Fibroblast of gingiva (primary cell): ENCODE data around the gene LEPROT.

Source experiments
- DNase-seq: peaks from one replicate; pipeline ENCODE4 v3.0.0-alpha.2; 2011; ENCODE audit warnings: low read depth

Gene LEPROT

GRCh38 chr1:65412256-65412983 lies 8.0 kb upstream of the LEPROT start:
- DNase-seq: no peak

GRCh38 chr1:65412984-65413375 lies 7.5 kb upstream of the LEPROT start:
- DNase-seq: no peak

GRCh38 chr1:65414538-65414937 lies 5.9 kb upstream of the LEPROT start:
- no peak for DNase-seq

GRCh38 chr1:65416767-65417166 lies 3.7 kb upstream of the LEPROT start:
- no peak for DNase-seq

GRCh38 chr1:65417729-65418128 lies 2.7 kb upstream of the LEPROT start:
- DNase-seq: no peak

GRCh38 chr1:65418522-65419185 lies 1.8 kb upstream of the LEPROT start:
- DNase-seq: no peak

- DNase-seq: peak; percentile 99
These were observed 533 bp upstream of the LEPROT start for GRCh38 chr1:65419681-65420589.

GRCh38 chr1:65421351-65422025 lies 1.0 kb downstream of the LEPROT start:
- no peak for DNase-seq

GRCh38 chr1:65422241-65423203 lies 2.1 kb downstream of the LEPROT start:
- DNase-seq: peak; percentile 40

GRCh38 chr1:65423884-65424572 lies 3.6 kb downstream of the LEPROT start:
- peak; percentile 92 for DNase-seq

- DNase-seq: no peak
These were observed 4.1 kb downstream of the LEPROT start for GRCh38 chr1:65424573-65424889.

- no peak for DNase-seq
These were observed 4.5 kb downstream of the LEPROT start for GRCh38 chr1:65425006-65425405.

GRCh38 chr1:65425697-65426096 lies 5.2 kb downstream of the LEPROT start:
- DNase-seq: peak; percentile 93

GRCh38 chr1:65429078-65429477 lies 8.6 kb downstream of the LEPROT start:
- no peak for DNase-seq

- DNase-seq: peak; percentile 89
These were observed 9.3 kb downstream of the LEPROT start for GRCh38 chr1:65429806-65430205.

- peak; percentile 61 for DNase-seq
These were observed 10.7 kb downstream of the LEPROT start for GRCh38 chr1:65431111-65431705.

GRCh38 chr1:65432918-65433317 lies 12.4 kb downstream of the LEPROT start:
- DNase-seq: no peak

- no peak for DNase-seq
These were observed 13.8 kb downstream of the LEPROT start for GRCh38 chr1:65434255-65434654.

- no peak for DNase-seq
These were observed 14.3 kb downstream of the LEPROT start for GRCh38 chr1:65434760-65435159.

- DNase-seq: peak; percentile 62
These were observed 15.5 kb downstream of the LEPROT start for GRCh38 chr1:65435987-65436386.
